MM.1S (cell line): ENCODE data around the gene POLR3C.

Experiments used
- DNase-seq: peaks from one replicate; pipeline ENCODE4 v3.0.0-alpha.2; 2015
- H2AFZ ChIP-seq: fragments of 300-600 bp; sonication (generic); 2 replicates; pipeline ENCODE4 v1.6.0; 2016; ENCODE audit warnings: antibody characterized with exemption, low read length
- H3F3A ChIP-seq: fragments of 300-600 bp; sonication (generic); 2 replicates; pipeline ENCODE4 v1.6.1; 2016; ENCODE audit warnings: mild to moderate bottlenecking, antibody characterized with exemption, low read length, moderate library complexity, mixed read lengths; ENCODE audit not compliant: insufficient read depth
- H3K27ac ChIP-seq: fragments of 300-600 bp; sonication (generic); 2 replicates; pipeline ENCODE4 v1.5.1; 2016; ENCODE audit warnings: mild to moderate bottlenecking, low read length
- H3K27me3 ChIP-seq: fragments of 300-600 bp; sonication (generic); replicated peaks from 2 replicates; pipeline ENCODE4 v1.6.0; 2016; ENCODE audit warnings: low read length; ENCODE audit not compliant: insufficient read depth
- H3K36me3 ChIP-seq: fragments of 300-600 bp; sonication (generic); replicated peaks from 2 replicates; pipeline ENCODE4 v1.6.1; 2016; ENCODE audit warnings: mild to moderate bottlenecking, low read length, mixed read lengths; ENCODE audit not compliant: insufficient read depth
- H3K4me1 ChIP-seq: fragments of 300-600 bp; sonication (generic); 2 replicates; pipeline ENCODE4 v1.6.1; 2016; ENCODE audit warnings: low read length, mixed read lengths
- H3K4me2 ChIP-seq: fragments of 300-600 bp; sonication (generic); 2 replicates; pipeline ENCODE4 v1.6.0; 2016; ENCODE audit warnings: low read depth, low read length
- H3K4me3 ChIP-seq: fragments of 300-600 bp; sonication (generic); 2 replicates; pipeline ENCODE4 v1.5.1; 2016; ENCODE audit warnings: low read length, mixed read lengths
- H3K79me2 ChIP-seq: fragments of 300-600 bp; sonication (generic); 2 replicates; pipeline ENCODE4 v1.6.1; 2016; ENCODE audit warnings: mixed run types, low read length, mixed read lengths
- H3K9ac ChIP-seq: fragments of 300-600 bp; sonication (generic); 2 replicates; pipeline ENCODE4 v1.6.1; 2016; ENCODE audit warnings: low read length, mixed read lengths
- H3K9me2 ChIP-seq: fragments of 300-600 bp; sonication (generic); replicated peaks from 2 replicates; pipeline ENCODE4 v1.6.1; 2016; ENCODE audit warnings: mild to moderate bottlenecking, low read length, mixed read lengths; ENCODE audit not compliant: insufficient read depth
- H3K9me3 ChIP-seq: fragments of 300-600 bp; sonication (generic); replicated peaks from 2 replicates; pipeline ENCODE4 v1.6.1; 2016; ENCODE audit warnings: mild to moderate bottlenecking, low read length, mixed read lengths; ENCODE audit not compliant: insufficient read depth
- H4K20me1 ChIP-seq: fragments of 300-600 bp; sonication (generic); 2 replicates; pipeline ENCODE4 v1.6.1; 2016; ENCODE audit warnings: mild to moderate bottlenecking, low read length, moderate library complexity, mixed read lengths; ENCODE audit not compliant: insufficient read depth
- EZH2 ChIP-seq: fragments of 300-600 bp; sonication (generic); optimal IDR thresholded peaks from 2 replicates; pipeline ENCODE3; 2017; ENCODE audit warnings: low read depth, mild to moderate bottlenecking, antibody characterized with exemption, low read length, mixed read lengths
- EZH2phosphoT487 ChIP-seq: fragments of 300-600 bp; sonication (generic); IDR thresholded peaks from 2 replicates; pipeline ENCODE4 v1.6.1; 2018; ENCODE audit warnings: antibody characterized with exemption, low read length
- TF ChIP-seq, protein P1 (sequence below): fragments of 300-600 bp; sonication (generic); IDR thresholded peaks from 2 replicates; pipeline ENCODE4 v1.5.1; 2016; ENCODE audit warnings: antibody characterized with exemption, low read length, mixed read lengths

The POLR3C gene

DNA sequence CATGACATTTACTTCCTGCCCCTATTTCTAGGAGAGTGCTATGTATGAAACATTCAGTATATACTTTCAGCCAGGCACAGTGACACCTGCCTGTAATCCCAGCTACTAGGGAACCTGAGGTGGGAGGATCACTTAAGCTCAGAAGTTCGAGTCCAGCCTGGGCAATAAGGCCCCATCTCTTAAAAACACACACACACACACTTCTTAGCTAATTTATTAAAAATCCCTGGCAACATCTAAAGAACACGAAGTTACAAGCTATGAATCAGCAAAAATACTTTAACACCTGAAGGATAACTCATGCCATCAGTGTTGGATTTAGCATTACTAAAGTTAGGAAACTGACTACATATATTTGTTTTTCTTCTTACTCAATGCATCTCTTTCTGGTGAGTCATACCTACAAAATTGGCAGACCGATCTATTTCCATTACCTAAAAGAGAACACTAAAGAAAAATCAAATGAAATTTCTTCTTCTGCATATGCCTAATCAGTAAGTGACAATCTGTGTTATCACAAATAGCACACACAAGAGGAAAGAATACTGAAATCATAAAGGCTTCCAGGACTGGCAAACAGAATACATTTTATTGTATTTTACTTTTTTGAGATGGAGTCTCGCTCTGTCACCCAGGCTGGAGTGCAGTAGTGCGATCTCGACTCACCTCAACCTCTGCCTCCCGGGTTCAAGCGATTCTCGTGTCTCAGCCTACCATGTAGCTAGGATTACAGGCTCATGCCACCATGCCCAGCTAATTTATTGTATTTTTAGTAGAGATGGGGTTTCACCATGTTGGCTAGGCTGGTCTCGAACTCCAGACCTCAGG, 41.5 kb upstream of the POLR3C start:
- peaks cover 20% of the 10 kb centered on the region for H3F3A ChIP-seq
- H3K4me3 ChIP-seq, result no peak overlapping the region
- no peaks in the 10 kb centered on the region for H3K9me3 ChIP-seq
- H3K36me3 ChIP-seq, result 0 out of 2 replicates have a peak, but pooled peaks cover 5% of the 10 kb centered on the region
- H3K4me2 ChIP-seq, result no peak overlapping the region
- no peak overlapping the region for H3K9ac ChIP-seq
- H3K9me2 ChIP-seq, result no peaks in the 10 kb centered on the region
- H3K27ac ChIP-seq, result no peak overlapping the region
- H2AFZ ChIP-seq, result no peak overlapping the region
- H3K4me1 ChIP-seq, result peaks cover 26% of the 10 kb centered on the region
- TF ChIP-seq, protein P1, sequence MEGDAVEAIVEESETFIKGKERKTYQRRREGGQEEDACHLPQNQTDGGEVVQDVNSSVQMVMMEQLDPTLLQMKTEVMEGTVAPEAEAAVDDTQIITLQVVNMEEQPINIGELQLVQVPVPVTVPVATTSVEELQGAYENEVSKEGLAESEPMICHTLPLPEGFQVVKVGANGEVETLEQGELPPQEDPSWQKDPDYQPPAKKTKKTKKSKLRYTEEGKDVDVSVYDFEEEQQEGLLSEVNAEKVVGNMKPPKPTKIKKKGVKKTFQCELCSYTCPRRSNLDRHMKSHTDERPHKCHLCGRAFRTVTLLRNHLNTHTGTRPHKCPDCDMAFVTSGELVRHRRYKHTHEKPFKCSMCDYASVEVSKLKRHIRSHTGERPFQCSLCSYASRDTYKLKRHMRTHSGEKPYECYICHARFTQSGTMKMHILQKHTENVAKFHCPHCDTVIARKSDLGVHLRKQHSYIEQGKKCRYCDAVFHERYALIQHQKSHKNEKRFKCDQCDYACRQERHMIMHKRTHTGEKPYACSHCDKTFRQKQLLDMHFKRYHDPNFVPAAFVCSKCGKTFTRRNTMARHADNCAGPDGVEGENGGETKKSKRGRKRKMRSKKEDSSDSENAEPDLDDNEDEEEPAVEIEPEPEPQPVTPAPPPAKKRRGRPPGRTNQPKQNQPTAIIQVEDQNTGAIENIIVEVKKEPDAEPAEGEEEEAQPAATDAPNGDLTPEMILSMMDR, result no peak
- no peak for TF ChIP-seq EZH2phosphoT487
- TF ChIP-seq EZH2, result no peak
- DNase-seq, result no peak
- peaks cover 16% of the 10 kb centered on the region for H3K79me2 ChIP-seq
- no peaks in the 10 kb centered on the region for H3K27me3 ChIP-seq
- H4K20me1 ChIP-seq, result no peaks in the 10 kb centered on the region

DNA sequence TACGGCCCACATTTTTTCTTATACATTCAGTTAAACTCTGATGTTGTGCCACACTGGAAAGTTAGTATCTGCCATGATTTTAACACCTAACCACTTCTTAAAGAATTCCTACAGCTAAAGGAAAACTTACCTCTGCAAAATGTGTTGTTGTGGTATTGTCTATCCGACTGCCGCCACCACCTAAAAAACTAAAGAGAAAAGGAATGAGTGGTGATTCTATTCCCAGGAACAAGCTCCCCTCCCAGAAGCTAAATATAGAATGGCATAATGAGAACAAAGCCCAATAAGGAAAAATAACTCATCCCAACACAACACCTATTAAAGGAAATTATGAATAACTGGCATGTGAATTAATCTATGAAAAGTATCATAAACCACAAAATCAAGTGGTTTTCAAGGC, 39.6 kb upstream of the POLR3C start:
- H3K79me2 ChIP-seq, result peaks cover 16% of the 10 kb centered on the region
- H3K4me1 ChIP-seq, result peaks cover 22% of the 10 kb centered on the region
- no peak overlapping the region for H3K9ac ChIP-seq
- DNase-seq, result no peak
- H3K27ac ChIP-seq, result no peak overlapping the region
- H2AFZ ChIP-seq, result no peak overlapping the region
- no peaks in the 10 kb centered on the region for H3K27me3 ChIP-seq
- H3K9me2 ChIP-seq, result no peaks in the 10 kb centered on the region
- no peak overlapping the region for H3K4me2 ChIP-seq
- no peaks in the 10 kb centered on the region for H3K9me3 ChIP-seq
- peaks cover 5% of the 10 kb centered on the region; the same call in 1 of the 2 replicates for H3K36me3 ChIP-seq
- H3F3A ChIP-seq, result peaks cover 20% of the 10 kb centered on the region
- TF ChIP-seq, protein P1, result no peak
- no peak for TF ChIP-seq EZH2
- no peak for TF ChIP-seq EZH2phosphoT487
- H3K4me3 ChIP-seq, result no peak overlapping the region
- H4K20me1 ChIP-seq, result no peaks in the 10 kb centered on the region

DNA sequence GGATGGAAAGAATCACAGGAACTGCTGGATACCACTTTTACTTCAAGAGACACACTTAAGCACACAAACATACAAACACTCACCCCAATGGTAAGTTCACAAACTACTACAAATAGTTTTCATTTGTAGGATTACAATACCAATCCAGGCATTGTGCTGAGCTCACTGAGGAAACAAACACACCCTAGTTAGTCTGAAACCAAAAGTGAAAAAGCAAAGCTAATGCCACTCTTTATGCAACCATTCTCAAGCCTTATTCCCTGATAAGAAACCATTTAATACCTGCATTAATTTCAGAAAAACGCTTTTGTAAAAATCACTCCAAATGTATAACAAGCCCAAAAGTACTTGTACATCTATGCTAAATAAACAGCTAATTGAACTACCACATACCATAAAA, 38.5 kb upstream of the POLR3C start:
- H3K9me3 ChIP-seq, result no peaks in the 10 kb centered on the region
- peaks cover 22% of the 10 kb centered on the region for H3K4me1 ChIP-seq
- H2AFZ ChIP-seq, result no peak overlapping the region
- peak overlapping the region; percentile 13; the same call in 1 of the 2 replicates for H3K4me3 ChIP-seq
- peak overlapping the region; percentile 47 for H3K4me2 ChIP-seq
- peaks cover 20% of the 10 kb centered on the region for H3F3A ChIP-seq
- TF ChIP-seq, protein P1, result no peak
- TF ChIP-seq EZH2phosphoT487 (no peak), EZH2 (no peak)
- H4K20me1 ChIP-seq, result no peaks in the 10 kb centered on the region
- H3K9ac ChIP-seq, result peak overlapping the region; percentile 2; the same call in 1 of the 2 replicates
- peaks cover 16% of the 10 kb centered on the region for H3K79me2 ChIP-seq
- H3K9me2 ChIP-seq, result no peaks in the 10 kb centered on the region
- DNase-seq, result peak; percentile 67
- H3K36me3 ChIP-seq, result peaks cover 5% of the 10 kb centered on the region; the same call in 1 of the 2 replicates
- peak overlapping the region; percentile 30; the same call in 1 of the 2 replicates for H3K27ac ChIP-seq
- no peaks in the 10 kb centered on the region for H3K27me3 ChIP-seq
